ENCODE results near the gene OR5H6.
A peak's percentile ranks its signal among the peaks of the same experiment; 100 is the strongest.
"Not testable (repeated sequence)": the region's sequence is repeated elsewhere in the genome, so short reads cannot be mapped to it uniquely, and the experiment has no call there.

Gene OR5H6
- 0 to 0.08 (median 0) reads per million in 4 donors for total RNA-seq

GRCh38 chr3:98263944-98264343 is at the start of gene OR5H6:
TSS of gene OR5H6 (plus strand) at chr3:98264244. CDS start at chr3:98264333, 89 bp downstream.
- DNase-seq = no peak

- DNase-seq = no peak
Measured at GRCh38 chr3:98215051-98215450, 49.0 kb upstream of the OR5H6 start.

GRCh38 chr3:98223907-98224672 is 40.0 kb upstream of the OR5H6 start:
- DNase-seq = no peak

GRCh38 chr3:98232489-98232888 is 31.6 kb upstream of the OR5H6 start:
- DNase-seq = no peak

- no peak for DNase-seq
Measured at GRCh38 chr3:98233468-98233867, 30.6 kb upstream of the OR5H6 start.

- DNase-seq = no peak
Measured at GRCh38 chr3:98240131-98240530, 23.9 kb upstream of the OR5H6 start.

GRCh38 chr3:98242155-98242554 is 21.9 kb upstream of the OR5H6 start:
- no peak for DNase-seq

GRCh38 chr3:98243843-98244242 is 20.2 kb upstream of the OR5H6 start:
- no peak for DNase-seq

GRCh38 chr3:98246142-98246541 is 17.9 kb upstream of the OR5H6 start:
- DNase-seq = no peak

- not testable (repeated sequence) for DNase-seq
Measured at GRCh38 chr3:98256026-98256425, 8.0 kb upstream of the OR5H6 start.

- peak in 1 of 5 donors; percentile 3 for DNase-seq
Measured at GRCh38 chr3:98259707-98260106, 4.3 kb upstream of the OR5H6 start.

GRCh38 chr3:98262046-98262445 is 2.0 kb upstream of the OR5H6 start:
- no peak for DNase-seq

- DNase-seq = no peak
Measured at GRCh38 chr3:98269846-98270245, 5.8 kb downstream of the OR5H6 start.

- no peak for DNase-seq
Measured at GRCh38 chr3:98272126-98272525, 8.1 kb downstream of the OR5H6 start.

- no peak for DNase-seq
Measured at GRCh38 chr3:98274914-98275313, 10.9 kb downstream of the OR5H6 start.

- no peak for DNase-seq
Measured at GRCh38 chr3:98282205-98282604, 18.2 kb downstream of the OR5H6 start, which contains the start of gene OR5H2. TSS of gene OR5H2 (plus strand) at chr3:98282505. CDS start at chr3:98282903, 398 bp downstream.

- DNase-seq = no peak
Measured at GRCh38 chr3:98290916-98291315, 26.9 kb downstream of the OR5H6 start.

- no peak for DNase-seq
Measured at GRCh38 chr3:98291332-98291957, 27.4 kb downstream of the OR5H6 start.
